Vagina (tissue), 2 donors: ENCODE measurements around the gene TLE2. TPM values are rescaled to one million over a fixed set of nuclear protein-coding genes. Genes with fewer than 3 reads are reported as not detected.

Source experiments
- DNase-seq, 2 donors: peaks; one replicate each; pipeline ENCODE4 v3.0.0-alpha.2; 2017; ENCODE audit errors: extremely low spot score in 2 of 2
- H3K27ac ChIP-seq: fragments of 200-600 bp; sonication (generic); one replicate; pipeline ENCODE4 v1.5.1; 2019
- H3K27me3 ChIP-seq: fragments of 200-600 bp; sonication (generic); one replicate; pipeline ENCODE4 v1.5.1; 2019
- H3K36me3 ChIP-seq, 2 donors: fragments of 200-600 bp; sonication (generic); one replicate each; pipeline ENCODE4 v1.5.1; 2017 to 2019
- H3K4me1 ChIP-seq: fragments of 200-600 bp; sonication (generic); one replicate; pipeline ENCODE4 v1.5.1; 2019
- H3K4me3 ChIP-seq, 2 donors: fragments of 200-600 bp; sonication (generic); 1 replicate in 1 of 2; 2 replicates in 1 of 2; pipeline ENCODE4 v1.5.1; 2016 to 2019
- H3K9me3 ChIP-seq: fragments of 200-600 bp; sonication (generic); one replicate; pipeline ENCODE4 v1.5.1; 2019
- POLR2A ChIP-seq, 2 donors: fragments of 450-650 bp; IDR thresholded peaks; one replicate each; pipeline ENCODE4 v1.6.1; 2017; ENCODE audit warnings: antibody characterized with exemption in 2 of 2, mild to moderate bottlenecking in 2 of 2, moderate library complexity in 2 of 2
- POLR2AphosphoS5 ChIP-seq, 2 donors: sonication (generic); formaldehyde crosslinking; IDR thresholded peaks; one replicate each; pipeline ENCODE4 v1.9.0; 2017; ENCODE audit warnings: antibody characterized with exemption in 2 of 2, mild to moderate bottlenecking in 2 of 2, low read depth in 1 of 2; ENCODE audit not compliant: insufficient read depth in 1 of 2
- intact Hi-C: fragments of 100-400 bp; cut with DNase I; formaldehyde crosslinking; loops from one replicate; pipeline ENCODE4 v1.15.1; 2023
- total RNA-seq: library from RNA; depleted of rRNA; stranded (reverse); fragments of >200 nt; gene quantifications from one replicate; pipeline ENCODE4 v1.2.3, GENCODE V29; 2016
- TF ChIP-seq, protein P1 (sequence below), 3 experiments: fragments of 450-650 bp in 2 of 3; fragments of 200-600 bp in 1 of 3; sonication (generic) in 1 of 3; IDR thresholded peaks; one replicate each; pipeline ENCODE4 v1.5.1; 2017 to 2019; ENCODE audit warnings: antibody characterized with exemption in 3 of 3, mild to moderate bottlenecking in 2 of 3, moderate library complexity in 2 of 3

The TLE2 gene
- total RNA-seq, 1 donor from 2014 or later, result 28.2 TPM

GRCh38 chr19:3064011-3064330 is 34.9 kb upstream of the TLE2 start:
- intact Hi-C loops, result no loop called here
- no peak for DNase-seq
- Histone ChIP-seq H3K9me3 (no peaks in the 10 kb centered on the region), H3K4me1 (peaks cover 30% of the 10 kb centered on the region), H3K27ac (no peak overlapping the region), H3K4me3 (no peak overlapping the region), H3K36me3 (peaks cover 0 to 10% of the 10 kb centered on the region in 2 donors), H3K27me3 (no peaks in the 10 kb centered on the region)
- TF ChIP-seq, protein P1, sequence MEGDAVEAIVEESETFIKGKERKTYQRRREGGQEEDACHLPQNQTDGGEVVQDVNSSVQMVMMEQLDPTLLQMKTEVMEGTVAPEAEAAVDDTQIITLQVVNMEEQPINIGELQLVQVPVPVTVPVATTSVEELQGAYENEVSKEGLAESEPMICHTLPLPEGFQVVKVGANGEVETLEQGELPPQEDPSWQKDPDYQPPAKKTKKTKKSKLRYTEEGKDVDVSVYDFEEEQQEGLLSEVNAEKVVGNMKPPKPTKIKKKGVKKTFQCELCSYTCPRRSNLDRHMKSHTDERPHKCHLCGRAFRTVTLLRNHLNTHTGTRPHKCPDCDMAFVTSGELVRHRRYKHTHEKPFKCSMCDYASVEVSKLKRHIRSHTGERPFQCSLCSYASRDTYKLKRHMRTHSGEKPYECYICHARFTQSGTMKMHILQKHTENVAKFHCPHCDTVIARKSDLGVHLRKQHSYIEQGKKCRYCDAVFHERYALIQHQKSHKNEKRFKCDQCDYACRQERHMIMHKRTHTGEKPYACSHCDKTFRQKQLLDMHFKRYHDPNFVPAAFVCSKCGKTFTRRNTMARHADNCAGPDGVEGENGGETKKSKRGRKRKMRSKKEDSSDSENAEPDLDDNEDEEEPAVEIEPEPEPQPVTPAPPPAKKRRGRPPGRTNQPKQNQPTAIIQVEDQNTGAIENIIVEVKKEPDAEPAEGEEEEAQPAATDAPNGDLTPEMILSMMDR (IDR thresholded peaks at IDR 0.05), result no peak
- TF ChIP-seq POLR2AphosphoS5 (IDR thresholded peaks at IDR 0.05; ENCODE audit: insufficient read depth in 1 of 2, low read depth in 1 of 2), result no peak
- no peak for TF ChIP-seq POLR2A (IDR thresholded peaks at IDR 0.05)

DNA sequence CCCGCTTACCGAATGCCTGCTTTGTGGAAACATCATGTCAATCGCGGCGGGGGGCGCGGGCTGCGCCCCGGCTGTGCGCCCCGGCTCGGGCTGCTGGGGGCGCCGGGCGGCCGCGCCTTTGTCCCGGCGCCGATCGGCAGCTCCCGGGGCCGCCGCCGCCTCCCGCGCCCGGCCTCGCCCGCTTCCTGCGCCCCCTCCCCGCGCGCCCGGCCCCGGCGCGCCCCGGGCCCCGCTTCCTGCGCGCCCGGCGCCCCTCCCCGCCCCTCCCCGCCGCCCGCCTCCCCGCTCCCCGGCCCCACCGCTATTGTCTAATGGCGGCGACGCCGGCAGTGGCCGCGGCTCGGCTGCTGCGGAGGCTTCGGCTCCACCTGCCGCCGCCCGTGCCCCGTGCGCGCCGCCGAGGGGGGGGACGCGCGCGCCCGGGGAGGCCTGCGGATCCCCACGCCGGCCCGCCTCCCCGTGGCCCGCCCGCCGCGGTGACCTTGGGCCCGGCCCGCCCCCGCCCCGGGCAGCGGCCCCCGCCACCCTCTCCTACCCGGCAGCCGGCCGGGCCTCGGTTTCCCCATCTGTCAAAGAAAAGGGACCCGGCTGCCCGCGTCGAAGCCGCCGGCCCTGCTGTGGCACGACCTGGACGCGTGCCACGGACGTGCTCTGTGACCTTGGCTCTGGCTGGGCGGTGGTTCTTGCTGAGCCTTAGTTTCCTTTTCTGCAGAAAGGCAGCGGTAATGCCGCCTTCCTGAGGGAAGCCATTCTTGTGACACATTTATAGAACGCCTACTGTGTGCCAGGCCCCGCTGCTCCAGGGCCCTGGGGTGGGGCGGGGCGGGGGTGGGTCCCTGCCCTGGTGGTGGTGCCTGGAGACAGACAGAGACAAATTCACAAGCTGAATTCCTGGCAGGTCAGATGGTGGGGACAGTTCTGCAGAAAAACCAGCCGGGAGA is 33.4 kb upstream of the TLE2 start, which contains the start of gene TLE5:
Gene TLE5 (minus strand): TSS at position 331 of the 941 bp plus-strand sequence. CDS start 295 bp downstream, at position 36.
- Histone ChIP-seq H3K36me3 (peaks cover 0 to 19% of the 10 kb centered on the region in 2 donors), H3K27ac (peak within 1 kb of the TSS; percentile 92), H3K4me3 (peak within 1 kb of the TSS; percentile 68 to 71), H3K27me3 (no peaks in the 10 kb centered on the region), H3K9me3 (no peaks in the 10 kb centered on the region), H3K4me1 (peaks cover 45% of the 10 kb centered on the region)
- DNase-seq, result no peak
- TF ChIP-seq POLR2A (IDR thresholded peaks at IDR 0.05) (peak in 1 of 2 donors; percentile 37), POLR2AphosphoS5 (IDR thresholded peaks at IDR 0.05; ENCODE audit: insufficient read depth in 1 of 2, low read depth in 1 of 2) (peak in 1 of 2 donors; percentile 47)
- TF ChIP-seq, protein P1 (IDR thresholded peaks at IDR 0.05), result no peak
- intact Hi-C loops, result no loop called here

DNA sequence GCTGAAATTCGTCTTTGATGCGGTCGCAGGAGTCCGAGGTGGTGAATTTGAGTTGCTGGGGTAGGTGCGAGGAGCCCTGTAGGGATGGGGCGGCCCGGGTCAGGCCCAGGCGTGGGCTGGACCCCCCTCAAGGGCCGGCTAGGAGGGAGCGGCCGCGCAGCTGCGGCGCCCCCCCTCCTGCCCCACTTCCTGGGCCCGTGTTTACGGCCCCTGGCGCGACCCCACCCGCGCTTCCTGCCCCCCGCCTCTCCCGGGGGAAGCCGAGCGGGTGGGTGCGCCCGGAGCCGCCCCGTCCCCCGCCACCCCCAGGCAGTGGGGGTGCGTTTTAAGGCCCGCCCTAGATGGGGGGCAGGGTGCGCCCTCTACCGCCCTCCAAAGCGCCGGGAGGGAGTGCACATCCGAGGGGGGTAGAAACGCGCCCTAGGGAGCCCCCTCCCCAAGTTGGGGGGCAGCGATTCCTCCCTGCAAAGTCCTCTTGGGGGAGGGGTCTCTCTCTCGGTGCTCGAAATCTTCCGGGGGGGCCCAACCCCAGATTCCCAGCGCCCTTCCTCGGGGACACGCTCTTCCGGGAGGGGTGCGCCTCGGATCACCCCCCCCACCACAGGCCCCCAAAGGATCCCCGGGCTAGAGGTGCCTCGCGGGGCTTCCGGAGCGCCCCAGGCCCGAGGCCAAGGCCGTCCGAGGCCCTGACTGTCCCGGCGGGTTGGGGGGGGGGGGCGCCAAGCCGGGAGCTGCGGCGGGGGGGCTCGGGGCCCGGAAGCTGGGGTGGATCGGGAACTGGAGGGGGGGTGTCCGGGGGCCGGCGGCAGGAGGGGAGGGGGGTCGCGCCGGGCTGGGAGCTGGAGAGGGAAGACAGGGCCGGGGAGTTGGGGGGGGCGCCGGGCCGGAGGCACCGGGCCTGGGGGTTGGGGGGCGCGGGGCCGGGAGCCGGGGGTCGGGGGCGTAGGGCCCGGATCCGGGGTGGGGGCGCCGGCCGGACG is 32.4 kb upstream of the TLE2 start:
- peak overlapping the region; percentile 92 for H3K27ac ChIP-seq
- DNase-seq, result no peak
- TF ChIP-seq POLR2AphosphoS5 (IDR thresholded peaks at IDR 0.05; ENCODE audit: insufficient read depth in 1 of 2, low read depth in 1 of 2), result peak in 1 of 2 donors; percentile 84
- TF ChIP-seq POLR2A (IDR thresholded peaks at IDR 0.05), result no peak
- TF ChIP-seq, protein P1 (IDR thresholded peaks at IDR 0.05), result peak in 1 of 3 experiments; percentile 46
- intact Hi-C loops, result no loop called here
- H3K9me3 ChIP-seq, result no peaks in the 10 kb centered on the region
- peak overlapping the region; percentile 68 to 71 for H3K4me3 ChIP-seq
- H3K4me1 ChIP-seq, result peaks cover 55% of the 10 kb centered on the region
- peaks cover 0 to 23% of the 10 kb centered on the region in 2 donors for H3K36me3 ChIP-seq
- no peaks in the 10 kb centered on the region for H3K27me3 ChIP-seq

- Histone ChIP-seq H3K9me3 (no peaks in the 10 kb centered on the region), H3K4me1 (peaks cover 61% of the 10 kb centered on the region), H3K36me3 (peaks cover 0 to 30% of the 10 kb centered on the region in 2 donors), H3K27ac (peak overlapping the region; percentile 92), H3K4me3 (peak overlapping the region; percentile 68 to 71), H3K27me3 (no peaks in the 10 kb centered on the region)
- intact Hi-C loops, result no loop called here
- DNase-seq, result no peak
- TF ChIP-seq, protein P1 (IDR thresholded peaks at IDR 0.05), result no peak
- no peak for TF ChIP-seq POLR2A (IDR thresholded peaks at IDR 0.05)
- TF ChIP-seq POLR2AphosphoS5 (IDR thresholded peaks at IDR 0.05; ENCODE audit: insufficient read depth in 1 of 2, low read depth in 1 of 2), result no peak
These were observed 31.7 kb upstream of the TLE2 start for GRCh38 chr19:3060857-3061181.
